ENCODE data around the gene KRTAP10-12.

DNA sequence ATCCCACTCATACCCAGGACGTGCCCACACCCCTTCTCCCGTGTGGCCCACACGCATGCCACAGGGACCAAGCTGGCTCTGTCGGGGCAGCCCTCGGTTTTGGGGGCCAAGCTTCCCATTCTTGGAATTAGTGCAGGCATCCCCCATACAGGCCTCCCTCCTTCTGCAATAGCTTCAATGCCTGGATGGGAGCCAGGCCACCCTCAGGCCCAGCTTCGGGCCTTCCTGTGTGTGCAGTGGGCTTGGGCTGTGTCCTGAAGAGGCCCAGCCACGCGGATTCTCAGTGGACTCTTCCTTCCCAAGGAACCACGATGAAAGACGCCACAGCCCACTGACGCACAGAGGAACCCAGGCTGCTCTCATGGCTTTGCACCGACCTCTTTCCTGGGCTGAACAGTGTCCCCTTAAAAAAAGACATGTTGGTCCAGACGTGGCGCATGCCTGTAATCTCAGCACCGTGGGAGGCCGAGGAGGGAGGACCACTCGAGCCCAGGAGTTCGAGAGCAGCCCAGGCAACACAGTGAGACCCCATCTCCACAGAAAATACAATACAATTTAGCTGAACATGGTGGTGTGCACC, 47.4 kb upstream of the KRTAP10-12 start:
- TF ChIP-seq, protein P1, sequence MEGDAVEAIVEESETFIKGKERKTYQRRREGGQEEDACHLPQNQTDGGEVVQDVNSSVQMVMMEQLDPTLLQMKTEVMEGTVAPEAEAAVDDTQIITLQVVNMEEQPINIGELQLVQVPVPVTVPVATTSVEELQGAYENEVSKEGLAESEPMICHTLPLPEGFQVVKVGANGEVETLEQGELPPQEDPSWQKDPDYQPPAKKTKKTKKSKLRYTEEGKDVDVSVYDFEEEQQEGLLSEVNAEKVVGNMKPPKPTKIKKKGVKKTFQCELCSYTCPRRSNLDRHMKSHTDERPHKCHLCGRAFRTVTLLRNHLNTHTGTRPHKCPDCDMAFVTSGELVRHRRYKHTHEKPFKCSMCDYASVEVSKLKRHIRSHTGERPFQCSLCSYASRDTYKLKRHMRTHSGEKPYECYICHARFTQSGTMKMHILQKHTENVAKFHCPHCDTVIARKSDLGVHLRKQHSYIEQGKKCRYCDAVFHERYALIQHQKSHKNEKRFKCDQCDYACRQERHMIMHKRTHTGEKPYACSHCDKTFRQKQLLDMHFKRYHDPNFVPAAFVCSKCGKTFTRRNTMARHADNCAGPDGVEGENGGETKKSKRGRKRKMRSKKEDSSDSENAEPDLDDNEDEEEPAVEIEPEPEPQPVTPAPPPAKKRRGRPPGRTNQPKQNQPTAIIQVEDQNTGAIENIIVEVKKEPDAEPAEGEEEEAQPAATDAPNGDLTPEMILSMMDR (IDR thresholded peaks at IDR 0.05; ENCODE audit: low read depth, low read length), result no peak
- no peak for TF ChIP-seq POLR2A (IDR thresholded peaks at IDR 0.05; ENCODE audit: extremely low read depth, insufficient read length)
- TF ChIP-seq, protein P2, sequence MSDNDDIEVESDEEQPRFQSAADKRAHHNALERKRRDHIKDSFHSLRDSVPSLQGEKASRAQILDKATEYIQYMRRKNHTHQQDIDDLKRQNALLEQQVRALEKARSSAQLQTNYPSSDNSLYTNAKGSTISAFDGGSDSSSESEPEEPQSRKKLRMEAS (IDR thresholded peaks at IDR 0.05; ENCODE audit: low read depth, low read length), result no peak

All from NB4 (cell line).